ENCODE data around the gene CROCC2. TPM values are rescaled to one million over a fixed set of nuclear protein-coding genes. Genes with fewer than 3 reads are reported as not detected.
A peak's percentile ranks its signal among the peaks of the same experiment; 100 is the strongest.

The CROCC2 gene
- total and polyA plus RNA-seq, 4 donors = 1.3 to 17.4 (median 4.4) TPM

DNA sequence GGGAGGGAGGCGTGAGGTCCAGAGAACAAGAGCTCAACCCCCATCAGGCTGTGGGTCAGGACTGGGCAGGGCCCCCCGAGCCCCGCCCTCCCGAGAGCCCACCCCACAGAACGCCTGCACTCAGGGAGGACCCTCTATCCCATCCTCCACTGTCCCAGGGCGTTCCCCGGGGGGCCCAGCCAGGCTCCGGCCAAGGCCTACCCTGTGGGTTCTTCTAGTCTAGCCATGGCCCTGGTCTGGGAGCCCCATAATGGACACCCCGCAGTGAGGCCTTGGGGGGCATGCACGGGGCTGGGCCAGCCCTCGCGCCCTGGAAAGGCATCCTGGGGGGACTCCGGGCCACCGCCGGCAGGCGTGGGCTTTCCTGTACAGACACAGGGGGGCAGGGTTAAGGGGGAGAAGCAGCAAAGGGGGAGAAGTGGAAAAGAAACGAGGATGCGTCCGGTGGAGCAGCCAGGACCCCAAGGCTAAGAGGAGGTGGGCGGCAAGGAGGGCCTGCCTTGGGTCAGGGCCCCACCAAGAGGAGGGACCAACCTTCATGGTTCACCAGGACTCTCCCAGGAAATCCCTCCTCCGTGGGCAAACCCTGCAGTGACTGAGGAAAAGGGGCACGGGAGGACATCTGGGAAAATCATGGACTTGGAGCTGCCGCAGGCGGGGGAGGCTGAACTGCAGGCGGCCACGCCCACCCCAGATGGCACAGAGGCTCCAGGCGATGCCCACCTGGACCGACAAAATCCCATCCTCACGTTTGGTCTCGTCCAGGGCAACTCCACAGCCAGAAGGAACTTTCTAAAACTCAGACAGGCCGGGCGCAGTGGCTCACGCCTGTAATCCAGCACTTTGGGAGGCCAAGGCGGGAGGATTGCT, 2.7 kb upstream of the CROCC2 start:
- TF ChIP-seq, protein P1, sequence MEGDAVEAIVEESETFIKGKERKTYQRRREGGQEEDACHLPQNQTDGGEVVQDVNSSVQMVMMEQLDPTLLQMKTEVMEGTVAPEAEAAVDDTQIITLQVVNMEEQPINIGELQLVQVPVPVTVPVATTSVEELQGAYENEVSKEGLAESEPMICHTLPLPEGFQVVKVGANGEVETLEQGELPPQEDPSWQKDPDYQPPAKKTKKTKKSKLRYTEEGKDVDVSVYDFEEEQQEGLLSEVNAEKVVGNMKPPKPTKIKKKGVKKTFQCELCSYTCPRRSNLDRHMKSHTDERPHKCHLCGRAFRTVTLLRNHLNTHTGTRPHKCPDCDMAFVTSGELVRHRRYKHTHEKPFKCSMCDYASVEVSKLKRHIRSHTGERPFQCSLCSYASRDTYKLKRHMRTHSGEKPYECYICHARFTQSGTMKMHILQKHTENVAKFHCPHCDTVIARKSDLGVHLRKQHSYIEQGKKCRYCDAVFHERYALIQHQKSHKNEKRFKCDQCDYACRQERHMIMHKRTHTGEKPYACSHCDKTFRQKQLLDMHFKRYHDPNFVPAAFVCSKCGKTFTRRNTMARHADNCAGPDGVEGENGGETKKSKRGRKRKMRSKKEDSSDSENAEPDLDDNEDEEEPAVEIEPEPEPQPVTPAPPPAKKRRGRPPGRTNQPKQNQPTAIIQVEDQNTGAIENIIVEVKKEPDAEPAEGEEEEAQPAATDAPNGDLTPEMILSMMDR (IDR thresholded peaks at IDR 0.05; ENCODE audit: control extremely low read depth, extremely low read depth) = no peak
- H3K27ac ChIP-seq (ENCODE audit: low read depth in 1 of 2, low read length in 1 of 2) = no peak overlapping the region
- ATAC-seq (ENCODE audit: insufficient read depth, low FRiP score) (no peak), DNase-seq (no peak)
- H3K9ac ChIP-seq (ENCODE audit: insufficient read depth in 1 of 2, low read length in 2 of 2) = no peak overlapping the region
- no peaks in the 10 kb centered on the region for H3K36me3 ChIP-seq (ENCODE audit: control insufficient read depth in 4 of 4, insufficient read depth in 4 of 4, low read length in 4 of 4)
- H3K4me1 ChIP-seq (ENCODE audit: control insufficient read depth in 5 of 5, insufficient read depth in 5 of 5, low read length in 5 of 5) = peaks cover 0 to 17% (median 4%) of the 10 kb centered on the region in 5 donors
- 93 to 94% methylated on average over 34 of the region's 34 CpGs for WGBS, 2 donors
- H3K9me3 ChIP-seq (ENCODE audit: control insufficient read depth in 4 of 4, insufficient read depth in 3 of 4, low read length in 3 of 4) = no peaks in the 10 kb centered on the region
- H3K27me3 ChIP-seq (ENCODE audit: control insufficient read depth in 3 of 3, insufficient read depth in 3 of 3, low read length in 2 of 3) = no peaks in the 10 kb centered on the region
- no peak overlapping the region for H3K4me3 ChIP-seq

DNA sequence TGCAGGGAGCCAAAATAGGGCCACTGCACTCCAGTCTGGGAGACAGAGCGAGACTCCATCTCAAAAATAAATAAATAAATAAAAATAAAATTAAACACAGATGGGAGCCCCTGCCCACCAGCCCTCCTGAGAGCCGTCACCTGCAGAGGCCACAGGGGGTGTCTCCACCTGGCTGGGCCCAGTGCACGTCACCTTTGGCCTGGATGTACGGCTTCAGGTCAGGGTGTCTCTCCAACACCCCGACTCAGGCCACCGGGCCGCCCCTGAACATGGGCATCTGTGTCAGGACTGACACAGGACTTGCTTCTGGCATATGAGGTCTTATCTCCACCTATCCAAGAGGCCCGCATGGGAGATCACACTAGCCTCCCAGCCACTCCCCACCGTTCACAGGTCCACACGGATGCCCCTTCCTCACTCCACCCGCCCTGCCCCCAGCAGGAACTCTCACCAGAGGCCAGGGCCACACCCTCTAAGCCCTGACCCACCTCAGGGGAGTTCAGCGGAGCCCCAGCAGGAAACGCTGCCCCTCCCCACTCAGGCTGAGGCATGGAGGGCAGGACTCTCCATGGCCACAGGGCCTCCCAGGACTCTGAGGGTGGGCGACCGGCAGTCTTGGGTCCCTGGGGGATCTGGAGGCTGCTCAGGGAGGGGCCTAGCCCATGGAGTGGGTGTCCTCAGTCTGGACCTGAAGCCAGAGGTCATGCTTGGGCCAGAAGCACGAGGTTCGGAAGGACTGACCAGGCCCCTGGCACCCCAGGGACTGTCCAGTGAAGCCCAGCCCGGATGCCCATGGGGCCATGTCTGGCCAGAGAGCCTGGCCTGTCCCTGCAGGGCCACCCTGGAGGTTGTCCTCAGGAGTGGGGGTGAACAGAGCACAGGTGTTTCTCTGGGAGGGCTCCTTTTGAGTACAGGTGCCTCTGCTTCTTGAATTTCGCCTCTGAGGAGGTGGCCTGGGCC, 1.6 kb upstream of the CROCC2 start:
- WGBS, 2 donors = 88 to 89% methylated on average over 19 of the region's 19 CpGs
- H3K9ac ChIP-seq (ENCODE audit: insufficient read depth in 1 of 2, low read length in 2 of 2) = no peak overlapping the region
- TF ChIP-seq, protein P1 (IDR thresholded peaks at IDR 0.05; ENCODE audit: control extremely low read depth, extremely low read depth) = no peak
- no peaks in the 10 kb centered on the region for H3K27me3 ChIP-seq (ENCODE audit: control insufficient read depth in 3 of 3, insufficient read depth in 3 of 3, low read length in 2 of 3)
- no peaks in the 10 kb centered on the region for H3K9me3 ChIP-seq (ENCODE audit: control insufficient read depth in 4 of 4, insufficient read depth in 3 of 4, low read length in 3 of 4)
- no peak overlapping the region for H3K4me3 ChIP-seq
- H3K36me3 ChIP-seq (ENCODE audit: control insufficient read depth in 4 of 4, insufficient read depth in 4 of 4, low read length in 4 of 4) = no peaks in the 10 kb centered on the region
- H3K4me1 ChIP-seq (ENCODE audit: control insufficient read depth in 5 of 5, insufficient read depth in 5 of 5, low read length in 5 of 5) = peaks cover 0 to 11% (median 0%) of the 10 kb centered on the region in 5 donors
- no peak for DNase-seq
- ATAC-seq (ENCODE audit: insufficient read depth, low FRiP score) = no peak
- H3K27ac ChIP-seq (ENCODE audit: low read depth in 1 of 2, low read length in 1 of 2) = no peak overlapping the region

DNA sequence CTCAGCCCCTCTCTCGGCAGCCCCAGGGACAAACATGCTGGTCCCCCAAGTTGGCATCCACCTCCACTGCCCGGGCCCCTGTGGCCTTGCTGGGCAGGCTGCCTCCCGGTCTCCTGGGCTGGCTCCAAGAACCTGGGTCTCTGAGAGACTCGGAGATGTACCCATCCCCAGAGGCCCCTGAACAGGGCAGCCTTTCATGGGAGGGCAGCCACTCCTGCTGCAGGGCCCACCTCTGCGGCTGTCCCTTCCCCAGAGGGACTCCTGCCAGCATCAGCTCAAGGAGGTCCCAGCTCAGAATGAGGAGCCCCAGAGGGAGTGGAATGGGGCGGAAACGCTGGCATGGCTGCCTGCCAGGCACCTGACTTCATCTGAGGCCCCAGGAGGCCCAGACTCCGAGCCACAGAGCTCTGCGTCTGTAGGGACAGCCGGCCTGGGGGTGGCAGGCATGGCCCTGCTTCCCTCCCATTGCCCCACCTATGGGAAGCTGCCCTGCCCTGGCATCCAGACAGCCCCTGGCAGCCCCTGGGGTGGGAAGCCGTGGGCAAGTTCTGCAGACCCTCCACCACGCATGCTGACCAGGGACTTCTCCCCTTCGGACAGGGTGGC, 857 bp upstream of the CROCC2 start:
- H3K4me1 ChIP-seq (ENCODE audit: control insufficient read depth in 5 of 5, insufficient read depth in 5 of 5, low read length in 5 of 5) = peaks cover 0 to 11% (median 0%) of the 10 kb centered on the region in 5 donors
- H3K4me3 ChIP-seq = no peak overlapping the region
- H3K27me3 ChIP-seq (ENCODE audit: control insufficient read depth in 3 of 3, insufficient read depth in 3 of 3, low read length in 2 of 3) = no peaks in the 10 kb centered on the region
- ATAC-seq (ENCODE audit: insufficient read depth, low FRiP score) = no peak
- 60 to 80% methylated on average over 13 of the region's 13 CpGs for WGBS, 2 donors
- TF ChIP-seq, protein P1 (IDR thresholded peaks at IDR 0.05; ENCODE audit: control extremely low read depth, extremely low read depth) = no peak
- no peaks in the 10 kb centered on the region for H3K36me3 ChIP-seq (ENCODE audit: control insufficient read depth in 4 of 4, insufficient read depth in 4 of 4, low read length in 4 of 4)
- peak; percentile 15 to 58 (median 51) for DNase-seq
- no peak overlapping the region for H3K27ac ChIP-seq (ENCODE audit: low read depth in 1 of 2, low read length in 1 of 2)
- H3K9me3 ChIP-seq (ENCODE audit: control insufficient read depth in 4 of 4, insufficient read depth in 3 of 4, low read length in 3 of 4) = no peaks in the 10 kb centered on the region
- H3K9ac ChIP-seq (ENCODE audit: insufficient read depth in 1 of 2, low read length in 2 of 2) = no peak overlapping the region

All from lung (tissue), 12 donors.